Measurements from ENCODE around the gene FSIP1.
A peak's percentile ranks its signal among the peaks of the same experiment; 100 is the strongest.

Gene FSIP1

DNA sequence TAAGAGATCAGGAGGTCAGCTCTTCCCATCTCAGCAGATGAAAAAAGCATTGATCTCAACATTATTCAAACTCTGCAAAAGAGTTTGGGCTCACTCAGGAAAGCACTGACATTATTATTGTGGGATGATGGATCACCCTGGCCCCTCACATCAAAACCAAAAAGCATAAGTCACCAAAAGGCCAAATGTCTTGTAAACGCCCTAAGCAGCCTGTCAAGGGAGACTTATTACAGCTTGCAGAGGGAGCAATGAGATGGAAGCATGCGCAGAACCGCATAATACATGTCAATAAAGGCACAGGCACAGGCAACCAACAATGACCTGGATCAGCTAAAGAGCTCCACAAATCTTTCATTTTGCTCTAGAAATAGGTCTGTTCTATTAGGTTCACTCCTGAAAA lies 4.6 kb downstream of the FSIP1 start:
- ChIA-PET CTCF (interaction anchor here (0.7 to 1.1 kb wide), 2 partner anchors 12 to 91 kb away, joined by 3 read pairs; no protein-coding TSS in a partner anchor), POLR2A (interaction anchor here (0.5 kb wide), 1 partner anchor 426 kb away, joined by 3 read pairs; no protein-coding TSS in a partner anchor)
- no peak overlapping the region for H3K4me3 ChIP-seq (ENCODE audit: low read depth, low read length)
- DNase-seq (ENCODE audit: low read depth, low spot score) = no peak
- TF ChIP-seq, protein P1, sequence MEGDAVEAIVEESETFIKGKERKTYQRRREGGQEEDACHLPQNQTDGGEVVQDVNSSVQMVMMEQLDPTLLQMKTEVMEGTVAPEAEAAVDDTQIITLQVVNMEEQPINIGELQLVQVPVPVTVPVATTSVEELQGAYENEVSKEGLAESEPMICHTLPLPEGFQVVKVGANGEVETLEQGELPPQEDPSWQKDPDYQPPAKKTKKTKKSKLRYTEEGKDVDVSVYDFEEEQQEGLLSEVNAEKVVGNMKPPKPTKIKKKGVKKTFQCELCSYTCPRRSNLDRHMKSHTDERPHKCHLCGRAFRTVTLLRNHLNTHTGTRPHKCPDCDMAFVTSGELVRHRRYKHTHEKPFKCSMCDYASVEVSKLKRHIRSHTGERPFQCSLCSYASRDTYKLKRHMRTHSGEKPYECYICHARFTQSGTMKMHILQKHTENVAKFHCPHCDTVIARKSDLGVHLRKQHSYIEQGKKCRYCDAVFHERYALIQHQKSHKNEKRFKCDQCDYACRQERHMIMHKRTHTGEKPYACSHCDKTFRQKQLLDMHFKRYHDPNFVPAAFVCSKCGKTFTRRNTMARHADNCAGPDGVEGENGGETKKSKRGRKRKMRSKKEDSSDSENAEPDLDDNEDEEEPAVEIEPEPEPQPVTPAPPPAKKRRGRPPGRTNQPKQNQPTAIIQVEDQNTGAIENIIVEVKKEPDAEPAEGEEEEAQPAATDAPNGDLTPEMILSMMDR (IDR thresholded peaks at IDR 0.05; ENCODE audit: insufficient read depth, low read length, missing control alignments) = no peak

DNA sequence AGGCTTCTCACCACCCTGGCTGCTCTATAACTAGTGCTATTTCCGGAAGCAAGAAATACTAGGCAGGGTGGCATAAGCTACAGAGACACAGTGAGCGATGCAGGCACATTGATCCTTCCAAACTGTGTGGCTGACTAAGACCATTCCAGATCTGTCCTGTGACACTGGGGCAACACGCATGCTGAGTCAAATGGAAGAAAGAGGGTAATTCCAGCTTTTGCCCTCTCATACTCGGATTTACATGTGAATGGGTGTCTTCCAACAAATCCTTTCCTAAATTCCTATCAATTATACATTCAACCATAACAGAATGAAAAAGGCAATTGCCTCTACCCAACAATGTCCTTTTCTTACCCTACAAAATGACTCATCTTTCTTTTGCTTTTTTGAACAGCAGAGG lies 5.1 kb downstream of the FSIP1 start:
- no peak overlapping the region for H3K4me3 ChIP-seq (ENCODE audit: low read depth, low read length)
- DNase-seq (ENCODE audit: low read depth, low spot score) = no peak
- ChIA-PET POLR2A (interaction anchor here (0.5 kb wide), 1 partner anchor 426 kb away, joined by 3 read pairs; no protein-coding TSS in a partner anchor), CTCF (interaction anchor here (0.7 to 1.1 kb wide), 3 partner anchors 11 to 91 kb away, joined by 3 read pairs; no protein-coding TSS in a partner anchor)
- TF ChIP-seq, protein P1 (IDR thresholded peaks at IDR 0.05; ENCODE audit: insufficient read depth, low read length, missing control alignments) = no peak

DNA sequence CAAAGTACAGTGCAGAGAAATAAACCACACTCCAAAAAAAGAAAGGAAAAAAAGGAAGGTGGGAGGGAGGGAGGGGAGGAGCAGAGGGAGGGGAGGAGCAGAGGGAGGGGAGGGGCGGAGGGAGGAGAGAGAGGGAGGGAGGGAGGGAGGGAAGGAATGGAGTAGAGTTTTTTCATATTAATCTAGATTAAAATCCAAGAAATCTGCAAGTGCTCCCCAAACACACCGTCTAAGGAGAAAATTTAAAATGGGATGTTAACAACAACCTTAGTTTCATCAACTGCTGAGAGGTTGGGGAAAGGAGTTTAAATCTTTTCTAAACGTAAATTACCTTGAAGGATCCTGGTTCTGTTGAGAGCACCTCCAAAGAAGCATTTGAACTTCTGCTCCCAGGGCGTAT lies 6.6 kb downstream of the FSIP1 start:
- TF ChIP-seq, protein P1 (IDR thresholded peaks at IDR 0.05; ENCODE audit: insufficient read depth, low read length, missing control alignments) = no peak
- no peak for DNase-seq (ENCODE audit: low read depth, low spot score)
- ChIA-PET CTCF (no interaction called here), POLR2A (no interaction called here)
- no peak overlapping the region for H3K4me3 ChIP-seq (ENCODE audit: low read depth, low read length)

DNA sequence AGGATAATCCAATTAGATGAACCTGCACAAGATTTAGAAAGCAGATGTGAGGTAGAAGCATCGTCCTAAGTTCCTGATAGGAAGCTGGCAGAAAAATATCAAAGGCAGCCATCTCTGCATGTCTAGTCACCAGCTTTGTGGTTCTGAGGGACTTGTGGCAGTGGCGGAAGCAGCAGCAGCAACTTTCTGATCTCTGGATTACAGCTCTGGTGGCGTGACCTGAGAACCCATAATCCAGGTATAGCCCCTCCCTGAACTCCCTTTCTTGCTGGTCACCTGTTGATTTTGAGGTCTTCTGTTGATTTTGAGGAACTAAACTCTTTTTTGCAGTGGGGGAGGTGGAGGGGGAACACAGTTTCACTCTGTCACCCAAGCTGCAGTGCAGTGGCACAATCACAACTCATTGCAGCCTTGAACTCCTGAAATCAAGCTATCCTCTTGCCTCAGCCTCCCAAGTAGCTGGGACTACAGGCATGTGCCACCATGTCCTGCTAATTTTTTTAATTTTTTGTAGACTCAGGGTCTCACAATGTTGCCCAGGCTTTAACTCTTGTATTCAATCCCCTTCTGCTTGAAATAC lies 7.9 kb downstream of the FSIP1 start:
- DNase-seq (ENCODE audit: low read depth, low spot score) = no peak
- no peak overlapping the region for H3K4me3 ChIP-seq (ENCODE audit: low read depth, low read length)
- POLR2A ChIA-PET = no interaction called here
- CTCF ChIA-PET = no interaction called here
- TF ChIP-seq, protein P1 (IDR thresholded peaks at IDR 0.05; ENCODE audit: insufficient read depth, low read length, missing control alignments) = no peak

DNA sequence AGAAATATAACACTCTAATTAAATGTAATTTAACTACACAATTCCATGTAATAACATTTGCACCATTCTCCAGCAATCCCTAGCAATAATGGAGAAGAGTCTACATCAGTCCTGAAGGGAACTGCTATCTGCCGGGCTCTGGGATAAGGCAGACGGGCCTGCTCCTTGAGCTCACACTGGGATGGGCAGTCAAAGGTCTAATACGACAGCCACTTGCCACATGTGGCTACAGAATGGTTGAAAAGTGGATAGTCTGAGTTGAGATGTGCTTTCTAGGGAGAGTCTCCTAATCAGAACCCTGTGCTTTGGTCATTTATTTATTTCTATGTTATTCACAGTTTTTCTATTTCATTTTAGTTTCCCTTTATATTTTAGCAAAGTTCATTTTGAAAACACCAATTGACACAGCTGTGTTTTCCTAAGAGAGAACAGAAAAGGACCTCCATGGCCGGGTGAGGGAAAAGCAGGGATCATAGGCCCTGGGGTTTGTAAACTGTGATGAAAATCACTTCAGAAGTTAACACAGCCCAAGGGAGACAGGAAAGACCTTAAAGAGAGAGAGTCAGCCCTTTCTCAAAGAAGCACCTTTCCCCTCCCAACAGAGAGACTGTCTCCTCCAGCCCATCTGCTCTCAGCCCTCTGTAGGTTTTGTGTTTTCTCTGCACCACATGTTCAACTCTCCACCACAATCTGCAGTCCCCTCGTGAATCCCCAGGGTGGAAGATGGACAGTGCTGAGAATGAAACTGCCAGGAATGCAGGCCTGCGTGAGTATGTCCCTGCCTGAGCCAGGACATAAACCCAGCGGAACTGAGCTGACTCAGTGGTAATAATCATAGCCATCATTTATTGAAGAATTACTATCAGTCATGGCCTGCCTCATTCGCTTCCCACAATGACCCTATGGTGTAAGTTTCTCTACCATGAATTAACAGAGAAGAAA lies 11.6 kb downstream of the FSIP1 start:
- H3K4me3 ChIP-seq (ENCODE audit: low read depth, low read length) = no peak overlapping the region
- TF ChIP-seq, protein P1 (IDR thresholded peaks at IDR 0.05; ENCODE audit: insufficient read depth, low read length, missing control alignments) = no peak
- peak; percentile 79 for DNase-seq (ENCODE audit: low read depth, low spot score)
- ChIA-PET CTCF (interaction anchor here (0.8 to 2.2 kb wide), 3 partner anchors 14 to 84 kb away, joined by 3 to 24 read pairs (median 3); no protein-coding TSS in a partner anchor), POLR2A (interaction anchor here (0.5 kb wide), 1 partner anchor 179 kb away, joined by 3 read pairs; no protein-coding TSS in a partner anchor)

DNA sequence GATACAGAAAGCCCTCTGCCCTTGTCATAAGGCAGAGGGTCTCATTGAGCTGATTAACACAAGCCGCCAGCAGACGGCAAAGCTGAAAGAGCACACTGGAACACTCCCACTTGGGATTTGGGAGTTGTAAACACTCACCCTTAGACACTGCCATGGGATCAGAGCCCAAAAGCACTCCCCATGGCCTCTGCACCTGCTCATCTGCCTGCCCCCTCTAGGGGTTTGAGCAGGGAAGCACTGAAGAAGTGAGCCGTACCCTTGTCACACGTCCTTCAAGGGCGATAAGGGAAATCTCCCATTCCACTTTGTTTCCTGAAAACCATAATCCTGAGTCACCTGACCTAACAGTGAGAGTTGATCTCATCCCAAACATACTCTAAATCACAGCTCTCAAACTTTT lies 14.7 kb downstream of the FSIP1 start:
- no peak overlapping the region for H3K4me3 ChIP-seq (ENCODE audit: low read depth, low read length)
- DNase-seq (ENCODE audit: low read depth, low spot score) = no peak
- TF ChIP-seq, protein P1 (IDR thresholded peaks at IDR 0.05; ENCODE audit: insufficient read depth, low read length, missing control alignments) = no peak
- ChIA-PET POLR2A (no interaction called here), CTCF (interaction anchor here (2.5 to 4.9 kb wide), 2 partner anchors 10 to 81 kb away, joined by 8 to 54 read pairs; no protein-coding TSS in a partner anchor)
